Measurements from ENCODE around the gene NFIA. TPM values are rescaled to one million over a fixed set of nuclear protein-coding genes. Genes with fewer than 3 reads are reported as not detected.
"Not testable (repeated sequence)": the region's sequence is repeated elsewhere in the genome, so short reads cannot be mapped to it uniquely, and the experiment has no call there.

NFIA gene
- total RNA-seq, 6 donors from 2014 or later, result 33.5 to 94.3 (median 44.9) TPM

DNA sequence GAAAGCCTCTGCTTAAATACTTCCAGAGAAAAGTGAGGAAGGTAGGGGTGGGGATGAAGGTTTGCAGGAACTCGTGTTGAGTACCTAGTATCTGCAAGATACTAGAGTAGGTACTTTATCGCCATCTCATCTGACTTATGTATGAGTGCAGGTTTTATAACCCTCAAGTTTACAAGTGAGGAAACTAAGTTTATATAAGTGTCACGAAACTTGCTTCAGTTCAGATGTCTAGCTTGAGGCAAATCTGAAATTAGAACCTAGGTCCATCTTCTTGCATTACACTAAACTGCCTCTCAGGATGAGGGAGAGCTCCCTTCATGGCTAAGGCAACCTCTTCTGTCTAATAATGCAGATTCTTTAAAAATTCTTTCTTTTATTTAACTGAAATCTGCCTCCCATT is 43.5 kb downstream of the NFIA start:
- H3K4me3 ChIP-seq, result no peak overlapping the region
- peaks cover 6 to 24% (median 19%) of the 10 kb centered on the region in 4 donors for H3K4me1 ChIP-seq
- no peak overlapping the region for H3K27ac ChIP-seq
- 60 to 71% methylated on average over 3 of the region's 3 CpGs for WGBS, 2 donors
- no peaks in the 10 kb centered on the region for H3K9me3 ChIP-seq
- no peak for DNase-seq
- H3K27me3 ChIP-seq, result no peaks in the 10 kb centered on the region
- no peak for ATAC-seq (ENCODE audit: low FRiP score in 2 of 2)
- no peak for TF ChIP-seq POLR2AphosphoS5 (IDR thresholded peaks at IDR 0.05)
- no peak for TF ChIP-seq EP300 (IDR thresholded peaks at IDR 0.05)
- TF ChIP-seq, protein P1, sequence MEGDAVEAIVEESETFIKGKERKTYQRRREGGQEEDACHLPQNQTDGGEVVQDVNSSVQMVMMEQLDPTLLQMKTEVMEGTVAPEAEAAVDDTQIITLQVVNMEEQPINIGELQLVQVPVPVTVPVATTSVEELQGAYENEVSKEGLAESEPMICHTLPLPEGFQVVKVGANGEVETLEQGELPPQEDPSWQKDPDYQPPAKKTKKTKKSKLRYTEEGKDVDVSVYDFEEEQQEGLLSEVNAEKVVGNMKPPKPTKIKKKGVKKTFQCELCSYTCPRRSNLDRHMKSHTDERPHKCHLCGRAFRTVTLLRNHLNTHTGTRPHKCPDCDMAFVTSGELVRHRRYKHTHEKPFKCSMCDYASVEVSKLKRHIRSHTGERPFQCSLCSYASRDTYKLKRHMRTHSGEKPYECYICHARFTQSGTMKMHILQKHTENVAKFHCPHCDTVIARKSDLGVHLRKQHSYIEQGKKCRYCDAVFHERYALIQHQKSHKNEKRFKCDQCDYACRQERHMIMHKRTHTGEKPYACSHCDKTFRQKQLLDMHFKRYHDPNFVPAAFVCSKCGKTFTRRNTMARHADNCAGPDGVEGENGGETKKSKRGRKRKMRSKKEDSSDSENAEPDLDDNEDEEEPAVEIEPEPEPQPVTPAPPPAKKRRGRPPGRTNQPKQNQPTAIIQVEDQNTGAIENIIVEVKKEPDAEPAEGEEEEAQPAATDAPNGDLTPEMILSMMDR (IDR thresholded peaks at IDR 0.05), result no peak
- no peak for TF ChIP-seq POLR2A (IDR thresholded peaks at IDR 0.05)
- H3K36me3 ChIP-seq, result no peaks in the 10 kb centered on the region

- H3K27ac ChIP-seq, result not testable (repeated sequence)
- WGBS, 2 donors, result 93 to 97% methylated on average over 12 of the region's 12 CpGs
Measured at GRCh38 chr1:61126843-61127242, 44.5 kb downstream of the NFIA start.

GRCh38 chr1:61130338-61131000 is 48.1 kb downstream of the NFIA start:
- Histone ChIP-seq H3K27me3 (no peaks in the 10 kb centered on the region), H3K9me3 (no peaks in the 10 kb centered on the region), H3K36me3 (no peaks in the 10 kb centered on the region), H3K27ac (no peak overlapping the region), H3K4me1 (peaks cover 17 to 26% (median 21%) of the 10 kb centered on the region in 4 donors), H3K4me3 (no peak overlapping the region)
- 87 to 90% methylated on average over 6 of the region's 6 CpGs for WGBS, 2 donors
- no peak for ATAC-seq (ENCODE audit: low FRiP score in 2 of 2)
- TF ChIP-seq EP300 (IDR thresholded peaks at IDR 0.05) (no peak), POLR2A (IDR thresholded peaks at IDR 0.05) (no peak), POLR2AphosphoS5 (IDR thresholded peaks at IDR 0.05) (no peak)
- TF ChIP-seq, protein P1 (IDR thresholded peaks at IDR 0.05), result no peak
- no peak for DNase-seq

More at GRCh38 chr1:61126843-61127242, 44.5 kb downstream of the NFIA start:
- H3K4me1 ChIP-seq, result peaks cover 5 to 21% (median 16%) of the 10 kb centered on the region in 4 donors
- H3K9me3 ChIP-seq; H3K36me3 ChIP-seq; DNase-seq; ATAC-seq (ENCODE audit: low FRiP score in 2 of 2); H3K4me3 ChIP-seq; H3K27me3 ChIP-seq: not testable (repeated sequence)

GRCh38 chr1:61131248-61131647 is 48.9 kb downstream of the NFIA start:
- H3K36me3 ChIP-seq, result no peaks in the 10 kb centered on the region
- DNase-seq, result no peak
- no peak overlapping the region for H3K27ac ChIP-seq
- H3K9me3 ChIP-seq, result no peaks in the 10 kb centered on the region
- no peak overlapping the region for H3K4me3 ChIP-seq
- no peaks in the 10 kb centered on the region for H3K27me3 ChIP-seq
- H3K4me1 ChIP-seq, result peaks cover 17 to 26% (median 21%) of the 10 kb centered on the region in 4 donors
- TF ChIP-seq POLR2AphosphoS5 (IDR thresholded peaks at IDR 0.05) (no peak), EP300 (IDR thresholded peaks at IDR 0.05) (no peak), POLR2A (IDR thresholded peaks at IDR 0.05) (no peak)
- TF ChIP-seq, protein P1 (IDR thresholded peaks at IDR 0.05), result no peak
- no peak for ATAC-seq (ENCODE audit: low FRiP score in 2 of 2)

DNA sequence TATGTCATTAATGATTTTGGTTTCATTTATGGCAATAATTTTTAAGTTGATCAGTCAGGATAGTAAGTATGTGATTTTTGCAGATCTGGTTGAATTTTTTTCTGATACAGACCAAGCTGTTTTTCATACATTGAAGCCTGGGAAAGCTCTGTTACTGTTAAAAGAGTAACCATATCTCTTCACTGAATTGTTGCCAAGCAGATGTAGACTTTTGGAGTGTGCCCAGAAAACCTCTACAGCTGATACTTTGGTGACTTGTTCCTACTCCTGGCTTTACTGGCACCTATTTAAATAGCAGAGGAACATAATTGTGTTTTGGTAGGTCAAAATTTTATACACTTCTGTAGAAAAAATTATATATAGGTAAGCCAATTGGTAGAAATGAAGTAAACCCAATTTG is 49.4 kb downstream of the NFIA start:
- no peak for DNase-seq

More for the DNA sequence above, 49.4 kb downstream of the NFIA start:
- TF ChIP-seq POLR2A (IDR thresholded peaks at IDR 0.05) (no peak), EP300 (IDR thresholded peaks at IDR 0.05) (no peak), POLR2AphosphoS5 (IDR thresholded peaks at IDR 0.05) (no peak)
- TF ChIP-seq, protein P1 (IDR thresholded peaks at IDR 0.05), result no peak
- H3K9me3 ChIP-seq, result no peaks in the 10 kb centered on the region
- H3K27ac ChIP-seq, result peak overlapping the region in 3 of 4 donors; percentile 40 to 83 (median 71)
- H3K4me3 ChIP-seq, result no peak overlapping the region
- no peak for ATAC-seq (ENCODE audit: low FRiP score in 2 of 2)
- H3K27me3 ChIP-seq, result no peaks in the 10 kb centered on the region
- H3K4me1 ChIP-seq, result peaks cover 17 to 26% (median 21%) of the 10 kb centered on the region in 4 donors
- no peaks in the 10 kb centered on the region for H3K36me3 ChIP-seq

Measured in upper lobe of left lung (tissue), 6 donors.